D721Med (cell line): ENCODE results near the gene RBMX.

Experiments used
- DNase-seq: peaks from one replicate; pipeline ENCODE4 v3.0.0; 2011; ENCODE audit warnings: low spot score; ENCODE audit not compliant: insufficient read length
- FAIRE-seq: peaks from 2 replicates; lab custom pipeline; 2011; peaks lifted over from hg19 to GRCh38; lab: Jason Lieb, UNC
- TF ChIP-seq, protein P1 (sequence below): IDR thresholded peaks from 2 replicates; pipeline ENCODE4 v1.5.1; 2012; ENCODE audit warnings: mild to moderate bottlenecking, control low read depth; ENCODE audit not compliant: insufficient read depth; ENCODE audit errors: missing control alignments

Gene RBMX

DNA sequence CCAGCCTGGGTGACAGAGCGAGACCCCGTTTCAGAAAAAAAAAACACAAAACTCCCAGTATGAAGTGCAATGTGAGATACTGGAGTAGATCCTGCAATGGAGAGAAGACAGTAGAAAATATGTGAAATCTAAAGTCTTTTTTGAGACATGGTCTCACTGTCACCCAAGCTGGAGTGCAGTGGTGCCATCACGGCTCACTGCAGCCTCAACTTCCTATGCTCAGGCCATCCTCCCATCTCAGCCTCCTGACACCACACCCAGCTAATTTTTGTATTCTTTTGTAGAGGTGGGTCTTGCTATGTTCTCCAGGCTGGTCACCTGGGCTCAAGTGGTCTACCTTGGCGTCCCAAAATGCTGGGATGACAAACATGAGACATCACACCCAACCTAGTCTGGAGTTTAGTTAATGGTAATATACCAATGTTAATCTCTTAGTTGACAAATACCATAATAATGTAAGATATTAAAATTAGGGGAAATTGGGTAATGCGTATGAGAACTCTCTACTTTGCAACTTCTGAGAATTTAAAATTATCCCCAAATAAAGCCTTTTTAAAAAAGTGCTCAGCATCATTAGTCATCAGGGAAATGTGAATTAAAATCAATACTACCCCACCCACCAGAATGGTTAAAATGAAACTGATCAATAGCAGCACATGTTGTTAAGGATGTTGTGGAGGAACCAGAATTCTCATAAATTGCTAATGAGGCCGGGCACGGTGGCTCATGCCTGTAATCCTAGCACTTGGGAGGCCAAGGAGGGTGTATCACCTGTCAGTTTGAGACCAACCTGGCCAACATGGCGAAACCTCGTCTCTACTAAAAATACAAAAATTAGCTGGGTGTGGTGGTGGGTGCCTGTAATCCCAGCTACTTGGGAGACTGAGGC is 15.0 kb downstream of the RBMX start:
- FAIRE-seq (no peak), DNase-seq (no peak)
- TF ChIP-seq, protein P1, sequence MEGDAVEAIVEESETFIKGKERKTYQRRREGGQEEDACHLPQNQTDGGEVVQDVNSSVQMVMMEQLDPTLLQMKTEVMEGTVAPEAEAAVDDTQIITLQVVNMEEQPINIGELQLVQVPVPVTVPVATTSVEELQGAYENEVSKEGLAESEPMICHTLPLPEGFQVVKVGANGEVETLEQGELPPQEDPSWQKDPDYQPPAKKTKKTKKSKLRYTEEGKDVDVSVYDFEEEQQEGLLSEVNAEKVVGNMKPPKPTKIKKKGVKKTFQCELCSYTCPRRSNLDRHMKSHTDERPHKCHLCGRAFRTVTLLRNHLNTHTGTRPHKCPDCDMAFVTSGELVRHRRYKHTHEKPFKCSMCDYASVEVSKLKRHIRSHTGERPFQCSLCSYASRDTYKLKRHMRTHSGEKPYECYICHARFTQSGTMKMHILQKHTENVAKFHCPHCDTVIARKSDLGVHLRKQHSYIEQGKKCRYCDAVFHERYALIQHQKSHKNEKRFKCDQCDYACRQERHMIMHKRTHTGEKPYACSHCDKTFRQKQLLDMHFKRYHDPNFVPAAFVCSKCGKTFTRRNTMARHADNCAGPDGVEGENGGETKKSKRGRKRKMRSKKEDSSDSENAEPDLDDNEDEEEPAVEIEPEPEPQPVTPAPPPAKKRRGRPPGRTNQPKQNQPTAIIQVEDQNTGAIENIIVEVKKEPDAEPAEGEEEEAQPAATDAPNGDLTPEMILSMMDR, result no peak

DNA sequence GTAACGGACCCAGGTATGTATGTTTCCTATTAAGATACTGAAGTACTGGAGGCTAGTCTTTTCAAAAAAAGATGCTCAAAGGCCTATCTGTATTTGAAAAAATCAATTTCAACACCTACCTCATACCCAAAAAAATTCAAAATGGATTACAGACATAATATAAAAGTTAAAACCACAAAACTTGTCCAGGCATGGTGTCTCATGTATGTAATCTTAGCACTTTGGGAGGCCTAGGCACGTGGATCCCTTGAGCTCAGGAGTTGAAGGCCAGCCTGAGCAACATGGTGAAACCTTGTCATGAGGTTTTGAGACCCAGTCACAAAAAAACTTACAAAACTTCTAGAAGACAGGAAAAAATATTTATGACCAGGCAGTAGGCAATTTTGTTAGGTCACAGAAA is 16.7 kb downstream of the RBMX start:
- no peak for FAIRE-seq
- TF ChIP-seq, protein P1, result no peak

DNA sequence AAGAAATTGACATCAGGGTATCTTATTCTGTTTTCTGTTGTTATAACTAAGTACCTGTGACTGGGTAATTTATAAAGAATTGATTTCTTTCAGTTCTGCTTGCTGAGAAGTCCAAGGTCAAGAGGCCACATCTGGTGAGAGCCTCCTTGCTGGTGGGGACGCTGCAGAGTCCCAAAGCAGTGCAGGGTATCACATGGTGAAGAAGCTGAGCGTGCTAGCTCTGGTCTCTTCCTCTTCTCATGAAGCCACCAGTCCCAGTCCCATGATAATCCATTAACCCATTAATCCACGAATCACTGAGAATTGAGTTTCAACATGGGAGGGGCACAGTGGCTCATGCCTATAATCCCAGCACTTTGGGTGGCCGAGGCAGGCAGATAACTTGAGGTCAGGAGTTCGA is 18.0 kb downstream of the RBMX start:
- TF ChIP-seq, protein P1, result no peak
- DNase-seq (no peak), FAIRE-seq (no peak)

More for the DNA sequence above, 16.7 kb downstream of the RBMX start:
- DNase-seq, result no peak

DNA sequence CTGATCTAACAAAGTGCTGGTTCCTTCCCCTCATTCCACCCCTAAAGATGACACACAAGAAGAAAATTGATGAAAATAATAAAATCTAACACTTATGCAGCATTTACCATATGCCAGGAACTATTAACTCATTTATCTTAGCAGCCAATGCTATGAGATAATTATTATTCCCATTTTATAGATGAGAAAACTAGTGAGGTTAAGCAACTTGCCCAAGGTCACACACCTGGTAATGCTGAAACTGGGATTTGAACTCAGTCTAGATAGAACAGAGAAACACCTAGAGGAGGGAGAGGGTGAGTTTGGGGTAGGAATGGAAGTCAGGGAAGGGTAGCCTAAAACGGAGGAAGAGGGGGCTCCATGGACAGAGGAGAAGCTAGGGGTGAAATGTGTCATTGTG is 18.6 kb downstream of the RBMX start:
- no peak for FAIRE-seq
- no peak for DNase-seq
- TF ChIP-seq, protein P1, result no peak

DNA sequence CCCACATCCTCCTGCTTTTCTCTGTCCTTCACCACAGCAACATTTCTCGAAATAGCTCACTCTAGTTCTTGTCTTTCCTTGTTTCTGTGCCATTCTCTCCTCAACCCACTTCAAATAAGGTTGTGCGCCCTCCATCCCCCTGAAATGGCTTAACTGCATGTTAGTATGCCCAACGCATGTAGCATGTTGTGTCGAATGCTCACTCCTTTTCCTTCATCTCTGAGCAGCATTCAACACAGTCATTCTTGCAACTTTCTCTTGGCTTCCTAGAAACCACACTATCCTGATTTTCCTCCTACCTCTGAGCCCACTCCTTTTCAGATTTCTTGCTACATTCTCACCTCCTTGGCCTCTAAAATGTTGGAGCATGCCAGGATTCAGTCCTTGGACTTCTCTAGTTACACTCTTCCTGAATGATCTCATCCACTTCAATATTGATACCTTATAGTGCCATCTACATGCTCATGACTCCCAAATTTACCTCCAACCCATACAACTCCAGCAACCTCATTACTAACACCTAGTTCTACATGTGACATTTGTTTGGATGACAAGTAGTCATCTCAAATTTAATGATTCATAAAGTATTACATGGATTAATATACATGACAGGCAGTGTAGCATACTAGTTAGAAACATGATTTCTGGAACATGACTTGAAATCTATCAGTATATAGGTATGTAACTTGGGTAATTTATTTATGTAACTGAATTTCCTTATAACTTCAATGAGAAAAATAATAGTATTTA is 22.3 kb downstream of the RBMX start:
- DNase-seq (no peak), FAIRE-seq (no peak)
- TF ChIP-seq, protein P1, result no peak

DNA sequence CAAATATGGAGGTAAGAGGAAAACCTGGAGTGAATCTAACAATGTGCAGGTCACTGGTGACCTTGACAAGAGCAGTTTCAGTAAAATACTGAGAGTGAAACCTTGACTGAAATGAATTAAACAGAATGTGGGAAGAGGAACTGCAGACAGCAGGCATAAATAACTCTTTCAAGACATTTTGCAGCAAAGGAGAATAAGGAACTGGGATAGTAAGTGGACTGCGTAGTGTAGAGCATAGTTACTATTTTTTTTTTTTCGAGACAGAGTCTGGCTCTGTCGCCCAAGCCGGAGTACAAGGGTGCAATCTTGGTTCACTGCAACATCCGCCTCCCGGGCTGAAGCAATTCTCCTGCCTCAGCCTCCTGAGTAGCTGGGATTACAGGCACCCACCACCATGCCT is 24.0 kb downstream of the RBMX start:
- DNase-seq (no peak), FAIRE-seq (no peak)
- TF ChIP-seq, protein P1, result no peak
